H9 (cell line): ENCODE measurements around the gene OR6M1. TPM values are rescaled to one million over a fixed set of nuclear protein-coding genes. Genes with fewer than 3 reads are reported as not detected.

Source experiments
- DNase-seq: peaks from one replicate; pipeline ENCODE4 v3.0.0-alpha.2; 2017
- H2AFZ ChIP-seq: one replicate; pipeline ENCODE4 v1.6.1; 2013; ENCODE audit warnings: mild to moderate bottlenecking, low read length, control low read depth, moderate library complexity
- H2AK5ac ChIP-seq: 2 replicates; pipeline ENCODE4 v1.6.1; 2013; ENCODE audit warnings: low read length, control low read depth, mixed read lengths; ENCODE audit not compliant: insufficient read length
- H2BK120ac ChIP-seq: one replicate; pipeline ENCODE4 v1.6.1; 2013; ENCODE audit warnings: low read depth, mild to moderate bottlenecking, low read length, control low read depth, inconsistent platforms; ENCODE audit not compliant: poor library complexity, severe bottlenecking
- H2BK12ac ChIP-seq: 2 replicates; pipeline ENCODE4 v1.6.1; 2013; ENCODE audit warnings: low read length, control low read depth, mixed read lengths, low read depth; ENCODE audit not compliant: insufficient read length
- H2BK15ac ChIP-seq: 2 replicates; pipeline ENCODE4 v1.6.1; 2013; ENCODE audit warnings: low read depth, low read length, control low read depth
- H2BK20ac ChIP-seq: one replicate; pipeline ENCODE4 v1.6.1; 2013; ENCODE audit warnings: low read depth, mild to moderate bottlenecking, low read length, control low read depth, inconsistent platforms; ENCODE audit not compliant: poor library complexity, severe bottlenecking
- H2BK5ac ChIP-seq: 2 replicates; pipeline ENCODE4 v1.6.1; 2013; ENCODE audit warnings: low read length, control low read depth, mixed read lengths; ENCODE audit not compliant: insufficient read length
- H3K14ac ChIP-seq: 2 replicates; pipeline ENCODE4 v1.6.1; 2013; ENCODE audit warnings: low read length, control low read depth; ENCODE audit not compliant: insufficient read depth
- H3K18ac ChIP-seq: 2 replicates; pipeline ENCODE4 v1.6.1; 2013; ENCODE audit warnings: low read depth, mild to moderate bottlenecking, mixed read lengths, low read length, control low read depth; ENCODE audit not compliant: insufficient read length
- H3K23ac ChIP-seq: 2 replicates; pipeline ENCODE4 v1.6.1; 2013; ENCODE audit warnings: low read length, control low read depth, mixed read lengths, low read depth; ENCODE audit not compliant: insufficient read length
- H3K23me2 ChIP-seq: 2 replicates; pipeline ENCODE4 v1.6.1; 2013; ENCODE audit warnings: low read depth, mild to moderate bottlenecking, mixed read lengths, low read length, control low read depth; ENCODE audit not compliant: insufficient read length, poor library complexity, severe bottlenecking
- H3K27ac ChIP-seq: 2 replicates; pipeline ENCODE4 v1.5.1; 2013; ENCODE audit warnings: low read length, control low read depth, mixed read lengths, low read depth; ENCODE audit not compliant: insufficient read length
- H3K27me3 ChIP-seq: 2 replicates; pipeline ENCODE4 v1.6.1; 2013; ENCODE audit warnings: low read length, control low read depth, inconsistent platforms; ENCODE audit not compliant: insufficient read depth
- H3K4ac ChIP-seq: 2 replicates; pipeline ENCODE4 v1.6.1; 2013; ENCODE audit warnings: low read depth, mild to moderate bottlenecking, control low read depth, inconsistent platforms, low read length, moderate library complexity
- H3K4me1 ChIP-seq: 2 replicates; pipeline ENCODE4 v1.6.1; 2013; ENCODE audit warnings: low read length, control low read depth, inconsistent platforms; ENCODE audit not compliant: insufficient read depth
- H3K4me2 ChIP-seq: 2 replicates; pipeline ENCODE4 v1.6.1; 2013; ENCODE audit warnings: low read length, control low read depth, mixed read lengths; ENCODE audit not compliant: insufficient read length, insufficient read depth
- H3K56ac ChIP-seq: 2 replicates; pipeline ENCODE4 v1.6.1; 2013; ENCODE audit warnings: low read depth, mild to moderate bottlenecking, mixed read lengths, low read length, control low read depth; ENCODE audit not compliant: insufficient read length
- H3K79me1 ChIP-seq: 2 replicates; pipeline ENCODE4 v1.6.1; 2013; ENCODE audit warnings: low read depth, mild to moderate bottlenecking, moderate library complexity, low read length, control low read depth, inconsistent platforms; ENCODE audit not compliant: insufficient read depth, poor library complexity, severe bottlenecking
- H3K79me2 ChIP-seq: 2 replicates; pipeline ENCODE4 v1.6.1; 2013; ENCODE audit warnings: low read length, control low read depth, inconsistent platforms; ENCODE audit not compliant: insufficient read depth
- H3K9ac ChIP-seq: 2 replicates; pipeline ENCODE4 v1.6.1; 2013; ENCODE audit warnings: low read length, control low read depth, mixed read lengths; ENCODE audit not compliant: insufficient read length; ENCODE audit errors: extremely low read depth
- H3K9me3 ChIP-seq: one replicate; pipeline ENCODE4 v1.6.1; 2013; ENCODE audit warnings: low read depth, low read length, inconsistent platforms; ENCODE audit not compliant: control insufficient read depth
- H3T11ph ChIP-seq: one replicate; pipeline ENCODE4 v1.6.1; 2013; ENCODE audit warnings: mild to moderate bottlenecking, low read length, control low read depth, inconsistent platforms
- H4K20me1 ChIP-seq: one replicate; pipeline ENCODE4 v1.6.1; 2013; ENCODE audit not compliant: control insufficient read depth, insufficient read length, insufficient read depth
- H4K5ac ChIP-seq: 2 replicates; pipeline ENCODE4 v1.6.1; 2013; ENCODE audit warnings: low read depth, mild to moderate bottlenecking, mixed read lengths, low read length, control low read depth; ENCODE audit not compliant: insufficient read length
- H4K8ac ChIP-seq: replicated peaks from 2 replicates; pipeline ENCODE4 v1.6.1; 2013; ENCODE audit warnings: low read length, control low read depth, mixed read lengths, low read depth; ENCODE audit not compliant: insufficient read length
- H4K91ac ChIP-seq: 2 replicates; pipeline ENCODE4 v1.6.1; 2013; ENCODE audit warnings: low read depth, mild to moderate bottlenecking, moderate library complexity, mixed read lengths, low read length, control low read depth; ENCODE audit not compliant: insufficient read length
- H3K27ac Mint-ChIP-seq, 3 experiments: 2 replicates in 2 of 3; 3 replicates in 1 of 3; pipeline ENCODE4 v1.8.0; 2020 to 2021; ENCODE audit warnings: mixed read lengths in 3 of 3, mild to moderate bottlenecking in 1 of 3, moderate library complexity in 1 of 3
- H3K27me3 Mint-ChIP-seq: 2 replicates; pipeline ENCODE4 v1.8.0; 2021; ENCODE audit warnings: low read depth, mild to moderate bottlenecking, moderate library complexity, mixed read lengths
- H3K36me3 Mint-ChIP-seq, 3 experiments: 2 replicates in 2 of 3; 3 replicates in 1 of 3; pipeline ENCODE4 v1.8.0; 2020 to 2021; ENCODE audit warnings: low read depth in 3 of 3, mixed read lengths in 3 of 3; ENCODE audit not compliant: insufficient read depth in 1 of 3
- H3K4me1 Mint-ChIP-seq, 2 experiments: 2 replicates each; pipeline ENCODE4 v1.8.0; 2020; ENCODE audit warnings: mixed read lengths in 2 of 2
- H3K4me3 Mint-ChIP-seq, 2 experiments: 2 replicates in 1 of 2; 3 replicates in 1 of 2; pipeline ENCODE4 v1.8.0; 2020 to 2021; ENCODE audit warnings: mild to moderate bottlenecking in 2 of 2, mixed read lengths in 2 of 2, moderate library complexity in 1 of 2
- H3K9me3 Mint-ChIP-seq, 2 experiments: 2 replicates in 1 of 2; 3 replicates in 1 of 2; pipeline ENCODE4 v1.8.0; 2020; ENCODE audit warnings: mild to moderate bottlenecking in 2 of 2, mixed read lengths in 2 of 2, moderate library complexity in 1 of 2
- WGBS: extraction: QIAGEN DNeasy Blood & Tissue Kit; methylation state at CpG from one replicate; pipeline ENCODE4 v1.1.7; 2013; ENCODE audit warnings: missing lambda C conversion rate, low lambda C conversion rate, mixed read lengths; ENCODE audit not compliant: insufficient read length; ENCODE audit errors: extremely low coverage; 5-methylcytosine and 5-hydroxymethylcytosine counted together
- total RNA-seq: library from RNA; stranded (reverse); gene quantifications from 2 replicates; pipeline ENCODE4 v1.2.1, GENCODE V29; 2021
- TF ChIP-seq, protein P1 (sequence below): fragments of 200-600 bp; sonication (generic); conservative IDR thresholded peaks from 3 replicates; pipeline ENCODE4 v1.8.0; 2021; ENCODE audit warnings: antibody characterized with exemption, mild to moderate bottlenecking

OR6M1 gene
- total RNA-seq, 1 experiment from 2014 or later: not detected

DNA sequence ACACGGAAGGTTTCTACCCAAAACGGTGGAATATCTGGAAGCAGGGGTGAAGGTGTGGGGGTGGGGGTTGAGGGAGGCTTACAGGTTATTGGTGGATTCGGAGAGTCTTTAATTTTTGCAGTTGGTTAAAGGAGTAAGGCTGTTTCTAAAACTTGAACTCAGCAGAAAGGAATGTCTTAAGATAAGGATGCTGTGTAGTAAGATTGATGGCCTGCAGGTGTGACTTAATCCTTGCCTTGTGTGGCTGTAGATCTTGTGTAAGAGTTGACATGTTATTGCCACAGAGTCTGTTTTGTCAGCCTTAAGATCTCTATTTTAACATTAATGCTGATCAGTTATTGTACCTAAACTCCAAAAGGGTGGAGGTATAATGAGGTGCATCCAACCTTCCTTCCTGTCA lies 16.4 kb upstream of the OR6M1 start:
- Histone ChIP-seq H4K5ac (no peak overlapping the region), H3K79me2 (no peaks in the 10 kb centered on the region), H3K79me1 (no peaks in the 10 kb centered on the region), H3K23ac (no peak overlapping the region), H3K4me2 (no peak overlapping the region), H2BK12ac (no peak overlapping the region), H3K4ac (no peak overlapping the region), H2BK5ac (no peak overlapping the region), H3K4me1 (no peaks in the 10 kb centered on the region), H3K56ac (no peak overlapping the region), H3K9ac (no peak overlapping the region), H2AFZ (no peak overlapping the region), H2BK15ac (no peak overlapping the region), H3K18ac (no peak overlapping the region), H3K27me3 (no peaks in the 10 kb centered on the region), H3T11ph (no peak overlapping the region), H3K9me3 (no peaks in the 10 kb centered on the region), H4K8ac (no peak overlapping the region), H2AK5ac (no peak overlapping the region), H4K20me1 (no peaks in the 10 kb centered on the region), H4K91ac (no peak overlapping the region), H2BK20ac (no peak overlapping the region), H3K14ac (no peak overlapping the region), H3K23me2 (no peaks in the 10 kb centered on the region), H2BK120ac (no peak overlapping the region), H3K27ac (no peak overlapping the region)
- no peaks in the 10 kb centered on the region for H3K27me3 Mint-ChIP-seq
- no peak for DNase-seq
- H3K9me3 Mint-ChIP-seq: peaks cover 9% of the 10 kb centered on the region in 2 experiments; a peak in 4 of 5 replicates
- TF ChIP-seq, protein P1, sequence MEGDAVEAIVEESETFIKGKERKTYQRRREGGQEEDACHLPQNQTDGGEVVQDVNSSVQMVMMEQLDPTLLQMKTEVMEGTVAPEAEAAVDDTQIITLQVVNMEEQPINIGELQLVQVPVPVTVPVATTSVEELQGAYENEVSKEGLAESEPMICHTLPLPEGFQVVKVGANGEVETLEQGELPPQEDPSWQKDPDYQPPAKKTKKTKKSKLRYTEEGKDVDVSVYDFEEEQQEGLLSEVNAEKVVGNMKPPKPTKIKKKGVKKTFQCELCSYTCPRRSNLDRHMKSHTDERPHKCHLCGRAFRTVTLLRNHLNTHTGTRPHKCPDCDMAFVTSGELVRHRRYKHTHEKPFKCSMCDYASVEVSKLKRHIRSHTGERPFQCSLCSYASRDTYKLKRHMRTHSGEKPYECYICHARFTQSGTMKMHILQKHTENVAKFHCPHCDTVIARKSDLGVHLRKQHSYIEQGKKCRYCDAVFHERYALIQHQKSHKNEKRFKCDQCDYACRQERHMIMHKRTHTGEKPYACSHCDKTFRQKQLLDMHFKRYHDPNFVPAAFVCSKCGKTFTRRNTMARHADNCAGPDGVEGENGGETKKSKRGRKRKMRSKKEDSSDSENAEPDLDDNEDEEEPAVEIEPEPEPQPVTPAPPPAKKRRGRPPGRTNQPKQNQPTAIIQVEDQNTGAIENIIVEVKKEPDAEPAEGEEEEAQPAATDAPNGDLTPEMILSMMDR: 0 out of 3 replicates have a peak, but pooled peaks have one; percentile 21
- H3K36me3 Mint-ChIP-seq: peaks cover 0 to 8% (median 6%) of the 10 kb centered on the region in 3 experiments; a peak in 2 of 7 replicates
- no CpG with 5 or more reads among the region's 3 CpGs for WGBS
- no peak overlapping the region for H3K4me3 Mint-ChIP-seq
- peak overlapping the region in 1 of 3 experiments; percentile 32; a peak in 2 of 7 replicates for H3K27ac Mint-ChIP-seq
- H3K4me1 Mint-ChIP-seq: peaks cover 16 to 19% of the 10 kb centered on the region in 2 experiments
